ENCODE results near the gene TNMD. TPM values are rescaled to one million over a fixed set of nuclear protein-coding genes. Genes with fewer than 3 reads are reported as not detected.

TNMD gene
- total and polyA plus RNA-seq, 2 of the 8 experiments (the other 6 are each of a cell fraction or from before 2014, with no cell fraction given), result 1.4 to 2.1 TPM

DNA sequence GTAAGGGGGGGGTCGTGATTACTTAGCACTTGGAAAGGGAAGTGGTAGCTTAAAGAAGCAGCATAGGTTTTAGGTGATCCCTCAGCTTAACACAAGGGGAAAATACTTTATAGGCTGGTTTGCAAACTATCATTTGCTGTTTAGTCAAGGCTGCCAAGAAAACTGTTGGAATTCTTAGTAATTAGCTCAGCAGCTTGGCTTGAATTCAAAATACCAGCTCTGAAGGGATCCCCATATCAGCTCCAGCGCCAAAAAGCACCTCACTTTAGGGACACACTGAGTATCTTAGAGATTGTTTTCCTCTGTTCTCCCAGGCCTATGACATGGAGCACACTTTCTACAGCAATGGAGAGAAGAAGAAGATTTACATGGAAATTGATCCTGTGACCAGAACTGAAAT lies 8.8 kb downstream of the TNMD start:
- Histone ChIP-seq H3K18ac (ENCODE audit: extremely low read depth, low read length) (no peak overlapping the region; the same call in 1 of the 2 replicates), H2BK15ac (ENCODE audit: low read length) (no peak overlapping the region), H4K91ac (replicated peaks; ENCODE audit: insufficient read length, low read length) (no peak overlapping the region), H3K23ac (ENCODE audit: insufficient read length) (no peak overlapping the region), H2BK20ac (ENCODE audit: low read length) (no peak overlapping the region), H3K9me3 (ENCODE audit: insufficient read depth in 2 of 2, low read depth in 1 of 2, low read length in 1 of 2) (no peaks in the 10 kb centered on the region), H2AFZ (ENCODE audit: low read length) (peak overlapping the region; percentile 39; the same call in 1 of the 2 replicates), H2AK5ac (ENCODE audit: low read depth, low read length) (no peak overlapping the region), H4K8ac (ENCODE audit: extremely low read depth, insufficient read depth, low read length) (no peak overlapping the region), H3K23me2 (ENCODE audit: low read depth, low read length) (no peaks in the 10 kb centered on the region), H3K27ac (ENCODE audit: low read depth, low read length) (no peak overlapping the region), H3K79me2 (ENCODE audit: control insufficient read depth in 1 of 2, insufficient read depth in 2 of 2, low read length in 2 of 2) (no peaks in the 10 kb centered on the region), H4K20me1 (replicated peaks in 1 of 2; ENCODE audit: control insufficient read depth in 1 of 2, insufficient read depth in 2 of 2, low read length in 2 of 2) (no peaks in the 10 kb centered on the region), H3K56ac (replicated peaks; ENCODE audit: insufficient read length, low read depth, low read length) (no peak overlapping the region), H3K9ac (replicated peaks in 1 of 4; ENCODE audit: extremely low read depth in 1 of 4, low read depth in 3 of 4, low read length in 3 of 4) (no peak overlapping the region), H3K79me1 (ENCODE audit: low read depth, low read length) (no peaks in the 10 kb centered on the region), H3K14ac (ENCODE audit: insufficient read length) (no peak overlapping the region), H3K4me1 (replicated peaks in 1 of 4; ENCODE audit: control insufficient read depth in 3 of 4, insufficient read depth in 4 of 4, low read length in 3 of 4) (peaks cover 0 to 11% (median 0%) of the 10 kb centered on the region in 4 experiments; a peak in 2 of 7 replicates), H3K4me2 (ENCODE audit: insufficient read depth in 1 of 2, low read depth in 2 of 2, low read length in 2 of 2) (peak overlapping the region; percentile 35 to 42; a peak in 2 of 4 replicates), H3K27me3 (replicated peaks in 1 of 4; ENCODE audit: control insufficient read depth in 3 of 4, extremely low read depth in 1 of 4, insufficient read depth in 3 of 4, low read length in 3 of 4) (no peaks in the 10 kb centered on the region), H3K4me3 (ENCODE audit: extremely low read depth in 1 of 4, insufficient read depth in 2 of 4, low read depth in 3 of 4, low read length in 4 of 4) (peak overlapping the region in 1 of 4 experiments; percentile 40; a peak in 2 of 8 replicates), H4K5ac (ENCODE audit: insufficient read length, low read depth, low read length) (no peak overlapping the region), H2BK12ac (ENCODE audit: low read depth, low read length) (no peak overlapping the region), H3K4ac (replicated peaks; ENCODE audit: insufficient read length, low read depth, low read length) (no peak overlapping the region), H2BK5ac (ENCODE audit: low read depth, low read length) (no peak overlapping the region), H3K36me3 (ENCODE audit: control insufficient read depth in 2 of 4, insufficient read depth in 4 of 4, low read length in 3 of 4) (no peaks in the 10 kb centered on the region), H2BK120ac (replicated peaks; ENCODE audit: low read depth, low read length) (no peak overlapping the region)
- DNase-seq (ENCODE audit: low read depth in 1 of 2, low spot score in 2 of 2) (no peak), FAIRE-seq (no peak)
- CTCF ChIA-PET (ENCODE audit: partially characterized antibody), result interaction anchor here (0.9 to 1.1 kb wide), 3 partner anchors 12 to 18 kb away, joined by 3 read pairs; no protein-coding TSS in a partner anchor
- TF ChIP-seq POLR2A (IDR thresholded peaks at IDR 0.05; ENCODE audit: control extremely low read depth in 1 of 2, low read depth in 2 of 2, low read length in 2 of 2) (no peak), MAFK (IDR thresholded peaks at IDR 0.05; ENCODE audit: low read depth, low read length) (no peak), FOSL1 (IDR thresholded peaks at IDR 0.05; ENCODE audit: insufficient read depth, low read depth, low read length) (no peak), ASH2L (IDR thresholded peaks at IDR 0.05; ENCODE audit: low read length) (no peak), RAD21 (IDR thresholded peaks at IDR 0.05 in 1 of 2, conservative IDR thresholded peaks at IDR 0.05 in 1 of 2; ENCODE audit: low read depth in 2 of 2, low read length in 2 of 2) (no peak), TCF12 (IDR thresholded peaks at IDR 0.05; ENCODE audit: low read depth, low read length) (no peak)
- WGBS, 2 experiments (ENCODE audit: extremely low coverage in 1 of 2, insufficient coverage in 1 of 2, insufficient read length in 1 of 2, insufficient replicate concordance in 2 of 2, low coverage in 1 of 2, low lambda C conversion rate in 2 of 2, missing lambda C conversion rate in 1 of 2), result 17% methylated on average over 2 of the region's 2 CpGs; no CpG with 5 or more reads in 1 of the 2 experiments
- POLR2A ChIA-PET (ENCODE audit: partially characterized antibody), result no interaction called here

All from H1 (cell line).